ENCODE results near the gene SHKBP1.

The SHKBP1 gene

GRCh38 chr19:40625406-40626120, 48.9 kb downstream of the SHKBP1 start:
- intact Hi-C loops (cut with DNase I) = no loop called here
- peak in 1 of 10 donors; percentile 55 for DNase-seq

GRCh38 chr19:40626918-40627317, 50.2 kb downstream of the SHKBP1 start:
- DNase-seq = peak in 1 of 10 donors; percentile 57
- intact Hi-C loops (cut with DNase I) = no loop called here

GRCh38 chr19:40627486-40628279, 51.0 kb downstream of the SHKBP1 start:
- peak in 1 of 10 donors; percentile 81 for DNase-seq
- intact Hi-C loops (cut with DNase I) = no loop called here

GRCh38 chr19:40629346-40629745, 52.7 kb downstream of the SHKBP1 start:
- DNase-seq = peak in 1 of 10 donors; percentile 76

GRCh38 chr19:40630571-40631160, 54.0 kb downstream of the SHKBP1 start:
- intact Hi-C loops (cut with DNase I) = loop anchor here (10.0 kb wide), 1 partner anchor 326 kb away; no protein-coding TSS in a partner anchor
- peak in 1 of 10 donors; percentile 33 for DNase-seq

More at GRCh38 chr19:40629346-40629745, 52.7 kb downstream of the SHKBP1 start:
- intact Hi-C loops (cut with DNase I) = no loop called here

GRCh38 chr19:40632311-40633036, 55.8 kb downstream of the SHKBP1 start:
- peak in 2 of 10 donors; percentile 16 to 25 for DNase-seq
- intact Hi-C loops (cut with DNase I) = loop anchor here (10.0 kb wide), 1 partner anchor 328 kb away; no protein-coding TSS in a partner anchor

- intact Hi-C loops (cut with DNase I) = loop anchor here (10.0 kb wide), 1 partner anchor 328 kb away; no protein-coding TSS in a partner anchor
- DNase-seq = peak in 2 of 10 donors; percentile 0 to 1
Observed at GRCh38 chr19:40633207-40633606, 56.5 kb downstream of the SHKBP1 start.

- DNase-seq = no peak
- intact Hi-C loops (cut with DNase I) = loop anchor here (10.0 kb wide), 1 partner anchor 334 kb away; no protein-coding TSS in a partner anchor
Observed at GRCh38 chr19:40638327-40638726, 61.7 kb downstream of the SHKBP1 start.

- intact Hi-C loops (cut with DNase I) = loop anchor here (10.0 kb wide), 1 partner anchor 335 kb away; no protein-coding TSS in a partner anchor
- DNase-seq = peak in 1 of 10 donors; percentile 63
Observed at GRCh38 chr19:40639638-40639982, 62.9 kb downstream of the SHKBP1 start.

GRCh38 chr19:40640744-40641143, 64.1 kb downstream of the SHKBP1 start:
- peak in 2 of 10 donors; percentile 24 to 49 for DNase-seq
- intact Hi-C loops (cut with DNase I) = no loop called here

Measured in posterior cingulate gyrus (tissue), 11 donors.